HCEC 1CT (cell line): ENCODE measurements around the gene TRPT1.
A peak's percentile ranks its signal among the peaks of the same experiment; 100 is the strongest.

Source experiments
- DNase-seq: peaks from one replicate; pipeline ENCODE4 v3.0.0-alpha.2; 2017

TRPT1 gene

GRCh38 chr11:64225608-64226506 lies at the start of gene TRPT1, which contains the start of gene NUDT22:
TRPT1 (minus strand) TSS chr11:64226186; CDS start chr11:64225860, 326 bp downstream.
NUDT22 (plus strand) TSS chr11:64226274; CDS start chr11:64226653, 379 bp downstream.
- DNase-seq = peak; percentile 69

GRCh38 chr11:64275031-64275800 lies 49.2 kb upstream of the TRPT1 start:
- no peak for DNase-seq

- peak; percentile 100 for DNase-seq
Measured at GRCh38 chr11:64269540-64270220, 43.7 kb upstream of the TRPT1 start.

- DNase-seq = peak; percentile 65
Measured at GRCh38 chr11:64268893-64269539, 43.0 kb upstream of the TRPT1 start.

GRCh38 chr11:64268025-64268892 lies 42.3 kb upstream of the TRPT1 start:
- no peak for DNase-seq

- DNase-seq = no peak
Measured at GRCh38 chr11:64267207-64267945, 41.4 kb upstream of the TRPT1 start.

- no peak for DNase-seq
Measured at GRCh38 chr11:64266339-64266738, 40.4 kb upstream of the TRPT1 start.

GRCh38 chr11:64265176-64266160 lies 39.5 kb upstream of the TRPT1 start:
- DNase-seq = no peak

- no peak for DNase-seq
Measured at GRCh38 chr11:64264371-64264852, 38.4 kb upstream of the TRPT1 start.

GRCh38 chr11:64263947-64264317 lies 37.9 kb upstream of the TRPT1 start:
- no peak for DNase-seq

- DNase-seq = peak; percentile 28
Measured at GRCh38 chr11:64263021-64263946, 37.3 kb upstream of the TRPT1 start.

- no peak for DNase-seq
Measured at GRCh38 chr11:64262271-64263002, 36.5 kb upstream of the TRPT1 start.

GRCh38 chr11:64261556-64262080 lies 35.6 kb upstream of the TRPT1 start:
- DNase-seq = no peak

- no peak for DNase-seq
Measured at GRCh38 chr11:64260147-64260708, 34.2 kb upstream of the TRPT1 start.

- no peak for DNase-seq
Measured at GRCh38 chr11:64259533-64260067, 33.6 kb upstream of the TRPT1 start.

- no peak for DNase-seq
Measured at GRCh38 chr11:64258946-64259532, 33.1 kb upstream of the TRPT1 start.
